PC-3 (cell line): ENCODE results near the gene FUBP3.

Experiments used
- EZH2 ChIP-seq: fragments of 300-600 bp; sonication (generic); IDR thresholded peaks from one replicate; pipeline ENCODE4 v1.6.1; 2017; ENCODE audit warnings: antibody characterized with exemption, mild to moderate bottlenecking, low read length; ENCODE audit not compliant: unreplicated experiment
- TF ChIP-seq, protein P1 (sequence below): fragments of 300-600 bp; sonication (generic); conservative IDR thresholded peaks from 2 replicates; pipeline ENCODE4 v1.5.1; 2017; ENCODE audit warnings: antibody characterized with exemption, low read depth, mild to moderate bottlenecking, low read length

DNA sequence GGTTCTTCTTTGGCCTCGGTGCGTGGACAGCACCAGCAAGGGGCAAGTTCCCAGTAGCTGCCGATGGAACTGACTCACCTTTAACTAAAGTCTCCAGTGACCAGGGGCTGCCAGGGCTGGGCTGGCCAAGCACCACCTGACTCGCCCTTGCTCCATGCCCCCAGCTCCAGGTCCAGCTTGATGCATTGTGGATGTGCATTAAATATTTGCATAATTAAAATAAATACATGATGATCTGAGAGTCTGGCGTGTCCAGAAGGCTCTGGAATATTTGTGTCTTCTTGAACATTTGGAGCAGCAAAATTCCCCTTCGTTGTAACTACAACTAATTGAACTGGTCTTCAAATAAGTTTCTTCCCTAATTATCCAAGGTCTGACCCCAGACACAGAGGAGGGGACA lies 75.5 kb downstream of the FUBP3 start:
- TF ChIP-seq, protein P1, sequence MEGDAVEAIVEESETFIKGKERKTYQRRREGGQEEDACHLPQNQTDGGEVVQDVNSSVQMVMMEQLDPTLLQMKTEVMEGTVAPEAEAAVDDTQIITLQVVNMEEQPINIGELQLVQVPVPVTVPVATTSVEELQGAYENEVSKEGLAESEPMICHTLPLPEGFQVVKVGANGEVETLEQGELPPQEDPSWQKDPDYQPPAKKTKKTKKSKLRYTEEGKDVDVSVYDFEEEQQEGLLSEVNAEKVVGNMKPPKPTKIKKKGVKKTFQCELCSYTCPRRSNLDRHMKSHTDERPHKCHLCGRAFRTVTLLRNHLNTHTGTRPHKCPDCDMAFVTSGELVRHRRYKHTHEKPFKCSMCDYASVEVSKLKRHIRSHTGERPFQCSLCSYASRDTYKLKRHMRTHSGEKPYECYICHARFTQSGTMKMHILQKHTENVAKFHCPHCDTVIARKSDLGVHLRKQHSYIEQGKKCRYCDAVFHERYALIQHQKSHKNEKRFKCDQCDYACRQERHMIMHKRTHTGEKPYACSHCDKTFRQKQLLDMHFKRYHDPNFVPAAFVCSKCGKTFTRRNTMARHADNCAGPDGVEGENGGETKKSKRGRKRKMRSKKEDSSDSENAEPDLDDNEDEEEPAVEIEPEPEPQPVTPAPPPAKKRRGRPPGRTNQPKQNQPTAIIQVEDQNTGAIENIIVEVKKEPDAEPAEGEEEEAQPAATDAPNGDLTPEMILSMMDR: no peak
- TF ChIP-seq EZH2: no peak
